Activated CD8-positive, alpha-beta T cell treated with anti-CD3 and anti-CD28 coated beads for 36 hours (primary cell): ENCODE results near the gene SLC19A1. TPM values are rescaled to one million over a fixed set of nuclear protein-coding genes. Genes with fewer than 3 reads are reported as not detected.

Source experiments
- ATAC-seq: fragments of 200-7000 bp; cut with Tn5 transposase; one replicate; pipeline ENCODE4 v1.10.0; 2021; ENCODE audit warnings: mild to moderate bottlenecking, moderate library complexity
- CTCF ChIA-PET: fragments of 350-600 bp; sonication (Branson Sonifier 250); formaldehyde crosslinking; loops from one replicate; lab custom pipeline; 2021; ENCODE audit warnings: antibody characterized with exemption; lab: Charles Lee
- POLR2A ChIA-PET: fragments of 350-600 bp; sonication (Branson Sonifier 250); formaldehyde crosslinking; loops from one replicate; lab custom pipeline; 2021; ENCODE audit warnings: antibody characterized with exemption; lab: Charles Lee
- DNase-seq: peaks from one replicate; pipeline ENCODE4 v3.0.0-alpha.2; 2020
- H3K27ac Mint-ChIP-seq: one replicate; pipeline ENCODE4 v1.8.0; 2021; ENCODE audit warnings: mild to moderate bottlenecking, mixed read lengths
- H3K27me3 Mint-ChIP-seq: one replicate; pipeline ENCODE4 v1.8.0; 2021; ENCODE audit warnings: mixed read lengths
- H3K36me3 Mint-ChIP-seq: one replicate; pipeline ENCODE4 v1.8.0; 2021; ENCODE audit warnings: low read depth, mixed read lengths
- H3K4me1 Mint-ChIP-seq: one replicate; pipeline ENCODE4 v1.8.0; 2021; ENCODE audit warnings: low read depth, mixed read lengths
- H3K4me3 Mint-ChIP-seq: one replicate; pipeline ENCODE4 v1.8.0; 2021; ENCODE audit warnings: mild to moderate bottlenecking, moderate library complexity, mixed read lengths
- H3K9me3 Mint-ChIP-seq: one replicate; pipeline ENCODE4 v1.8.0; 2021; ENCODE audit warnings: mixed read lengths
- CTCF ChIP-seq: fragments of 200-600 bp; IDR thresholded peaks from one replicate; pipeline ENCODE4 v1.8.0; 2022; ENCODE audit warnings: antibody characterized with exemption, mild to moderate bottlenecking
- intact Hi-C: fragments of 100-400 bp; cut with micrococcal nuclease; formaldehyde crosslinking; loops from one replicate; pipeline ENCODE4 v1.10.0; 2022
- total RNA-seq, 2 experiments: library from RNA; stranded (reverse); gene quantifications; one replicate each; pipeline ENCODE4 v1.2.3, GENCODE V29; 2021

The SLC19A1 gene
- total RNA-seq, 2 experiments from 2014 or later = 40.1 to 46.1 TPM

GRCh38 chr21:45486443-45487160 is 55.6 kb downstream of the SLC19A1 start:
- ChIA-PET POLR2A (no interaction called here), CTCF (no interaction called here)
- Mint-ChIP-seq H3K4me3 (no peak overlapping the region), H3K27ac (no peak overlapping the region), H3K9me3 (no peaks in the 10 kb centered on the region), H3K27me3 (no peaks in the 10 kb centered on the region), H3K4me1 (peaks cover 7% of the 10 kb centered on the region), H3K36me3 (no peaks in the 10 kb centered on the region)
- ATAC-seq (no peak), DNase-seq (no peak)
- intact Hi-C loops = no loop called here
- TF ChIP-seq CTCF = no peak

GRCh38 chr21:45485686-45486442 is 56.4 kb downstream of the SLC19A1 start:
- ChIA-PET CTCF (no interaction called here), POLR2A (no interaction called here)
- H3K4me1 Mint-ChIP-seq = peaks cover 8% of the 10 kb centered on the region
- TF ChIP-seq CTCF = no peak
- no peak overlapping the region for H3K27ac Mint-ChIP-seq
- no peaks in the 10 kb centered on the region for H3K27me3 Mint-ChIP-seq
- DNase-seq (no peak), ATAC-seq (no peak)
- no peak overlapping the region for H3K4me3 Mint-ChIP-seq
- H3K36me3 Mint-ChIP-seq = no peaks in the 10 kb centered on the region
- no peaks in the 10 kb centered on the region for H3K9me3 Mint-ChIP-seq
- intact Hi-C loops = no loop called here

GRCh38 chr21:45484318-45484717 is 57.9 kb downstream of the SLC19A1 start:
- no peaks in the 10 kb centered on the region for H3K27me3 Mint-ChIP-seq
- H3K27ac Mint-ChIP-seq = no peak overlapping the region
- DNase-seq (no peak), ATAC-seq (no peak)
- no peaks in the 10 kb centered on the region for H3K36me3 Mint-ChIP-seq
- intact Hi-C loops = no loop called here
- no peak for TF ChIP-seq CTCF
- POLR2A ChIA-PET = no interaction called here
- H3K9me3 Mint-ChIP-seq = no peaks in the 10 kb centered on the region
- peaks cover 11% of the 10 kb centered on the region for H3K4me1 Mint-ChIP-seq
- CTCF ChIA-PET = no interaction called here
- no peak overlapping the region for H3K4me3 Mint-ChIP-seq

- intact Hi-C loops = no loop called here
- ChIA-PET POLR2A (no interaction called here), CTCF (interaction anchor here (1.1 kb wide), 1 partner anchor 105 kb away, joined by 3 read pairs; no protein-coding TSS in a partner anchor)
- DNase-seq = peak; percentile 68
- Mint-ChIP-seq H3K4me3 (peak overlapping the region; percentile 63), H3K36me3 (no peaks in the 10 kb centered on the region), H3K9me3 (no peaks in the 10 kb centered on the region), H3K4me1 (peaks cover 22% of the 10 kb centered on the region), H3K27ac (peak overlapping the region; percentile 74), H3K27me3 (no peaks in the 10 kb centered on the region)
- peak; percentile 29 for ATAC-seq
- no peak for TF ChIP-seq CTCF
Observed at GRCh38 chr21:45482899-45483821, 59.1 kb downstream of the SLC19A1 start.
